ENCODE results near the gene ERCC4. TPM values are rescaled to one million over a fixed set of nuclear protein-coding genes. Genes with fewer than 3 reads are reported as not detected.

The ERCC4 gene
- total RNA-seq, 8 experiments from 2014 or later: 6.5 to 13.3 (median 8.6) TPM

GRCh38 chr16:13913374-13914292 lies 6.3 kb upstream of the ERCC4 start:
- no peak overlapping the region for H3K27ac ChIP-seq
- peaks cover 0 to 3% of the 10 kb centered on the region in 2 donors for H3K4me1 ChIP-seq (replicated peaks in 1 of 2)
- H3K4me3 ChIP-seq: no peak overlapping the region
- in situ Hi-C loops (cut with MboI; ENCODE audit: low pct_unique_long_range_greater_than_20kb in 2 of 9, low sequenced_read_pairs in 9 of 9, unreplicated experiment in 9 of 9): no loop called here
- WGBS, 10 experiments: 0 to 90% (median 56%) methylated on average over 1 to 4 of the region's 7 CpGs; no CpG with 5 or more reads in 2 of the 10 experiments
- peak in 2 of 8 experiments; percentile 16 to 26 for ATAC-seq (replicated peaks in 6 of 8)

- WGBS, 10 experiments: 0 to 86% (median 80%) methylated on average over 1 to 7 of the region's 10 CpGs; no CpG with 5 or more reads in 1 of the 10 experiments
- ATAC-seq (replicated peaks in 6 of 8): no peak
- in situ Hi-C loops (cut with MboI; ENCODE audit: low pct_unique_long_range_greater_than_20kb in 2 of 9, low sequenced_read_pairs in 9 of 9, unreplicated experiment in 9 of 9): no loop called here
- peaks cover 0 to 6% of the 10 kb centered on the region in 2 donors for H3K4me1 ChIP-seq (replicated peaks in 1 of 2)
- no peak overlapping the region for H3K4me3 ChIP-seq
- H3K27ac ChIP-seq: no peak overlapping the region
These were observed 4.8 kb upstream of the ERCC4 start for GRCh38 chr16:13915033-13915635.

GRCh38 chr16:13919330-13919682 lies 648 bp upstream of the ERCC4 start:
- ATAC-seq (replicated peaks in 6 of 8): peak in 4 of 8 experiments; percentile 2 to 18 (median 15)
- WGBS, 10 experiments: 0 to 48% (median 16%) methylated on average over 2 to 3 of the region's 3 CpGs; no CpG with 5 or more reads in 2 of the 10 experiments
- H3K4me1 ChIP-seq (replicated peaks in 1 of 2): peaks cover 5 to 12% of the 10 kb centered on the region in 2 donors
- in situ Hi-C loops (cut with MboI; ENCODE audit: low pct_unique_long_range_greater_than_20kb in 2 of 9, low sequenced_read_pairs in 9 of 9, unreplicated experiment in 9 of 9): no loop called here
- no peak overlapping the region for H3K27ac ChIP-seq
- peak overlapping the region in 3 of 5 donors; percentile 12 to 87 (median 17) for H3K4me3 ChIP-seq

GRCh38 chr16:13920510-13920818 lies 510 bp downstream of the ERCC4 start:
- Histone ChIP-seq H3K4me1 (replicated peaks in 1 of 2) (peaks cover 5 to 12% of the 10 kb centered on the region in 2 donors), H3K4me3 (peak overlapping the region; percentile 77 to 97 (median 86)), H3K27ac (peak overlapping the region; percentile 83 to 84)
- no peak for ATAC-seq (replicated peaks in 6 of 8)
- 0 to 6% (median 2%) methylated on average over 1 to 6 of the region's 10 CpGs; no CpG with 5 or more reads in 6 of the 10 experiments for WGBS, 10 experiments
- in situ Hi-C loops (cut with MboI; ENCODE audit: low pct_unique_long_range_greater_than_20kb in 2 of 9, low sequenced_read_pairs in 9 of 9, unreplicated experiment in 9 of 9): no loop called here

GRCh38 chr16:13921328-13921727 lies 1.4 kb downstream of the ERCC4 start:
- WGBS, 10 experiments: 0 to 83% (median 70%) methylated on average over 1 to 2 of the region's 2 CpGs; no CpG with 5 or more reads in 4 of the 10 experiments
- in situ Hi-C loops (cut with MboI; ENCODE audit: low pct_unique_long_range_greater_than_20kb in 2 of 9, low sequenced_read_pairs in 9 of 9, unreplicated experiment in 9 of 9): no loop called here
- Histone ChIP-seq H3K27ac (no peak overlapping the region), H3K4me3 (no peak overlapping the region), H3K4me1 (replicated peaks in 1 of 2) (peaks cover 5 to 12% of the 10 kb centered on the region in 2 donors)
- ATAC-seq (replicated peaks in 6 of 8): no peak

GRCh38 chr16:13923703-13924298 lies 3.8 kb downstream of the ERCC4 start:
- WGBS, 10 experiments: 0 to 45% (median 32%) methylated on average over 2 to 4 of the region's 4 CpGs; no CpG with 5 or more reads in 3 of the 10 experiments
- peaks cover 5 to 7% of the 10 kb centered on the region in 2 donors for H3K4me1 ChIP-seq (replicated peaks in 1 of 2)
- in situ Hi-C loops (cut with MboI; ENCODE audit: low pct_unique_long_range_greater_than_20kb in 2 of 9, low sequenced_read_pairs in 9 of 9, unreplicated experiment in 9 of 9): no loop called here
- ATAC-seq (replicated peaks in 6 of 8): no peak
- H3K4me3 ChIP-seq: no peak overlapping the region
- H3K27ac ChIP-seq: no peak overlapping the region

GRCh38 chr16:13926464-13926863 lies 6.5 kb downstream of the ERCC4 start:
- in situ Hi-C loops (cut with MboI; ENCODE audit: low pct_unique_long_range_greater_than_20kb in 2 of 9, low sequenced_read_pairs in 9 of 9, unreplicated experiment in 9 of 9): loop anchor here in 4 of 9 experiments (25.0 kb wide), 6 partner anchors 261 to 611 kb away; no protein-coding TSS in a partner anchor
- Histone ChIP-seq H3K4me1 (replicated peaks in 1 of 2) (no peaks in the 10 kb centered on the region), H3K4me3 (no peak overlapping the region), H3K27ac (no peak overlapping the region)
- ATAC-seq (replicated peaks in 6 of 8): peak in 1 of 8 experiments; percentile 44
- 46 to 100% (median 80%) methylated on average over 1 to 4 of the region's 4 CpGs; no CpG with 5 or more reads in 1 of the 10 experiments for WGBS, 10 experiments

- in situ Hi-C loops (cut with MboI; ENCODE audit: low pct_unique_long_range_greater_than_20kb in 2 of 9, low sequenced_read_pairs in 9 of 9, unreplicated experiment in 9 of 9): loop anchor here in 4 of 9 experiments (25.0 kb wide), 6 partner anchors 260 to 610 kb away; no protein-coding TSS in a partner anchor
- 71 to 100% (median 95%) methylated on average over 1 to 2 of the region's 2 CpGs; no CpG with 5 or more reads in 2 of the 10 experiments for WGBS, 10 experiments
These were observed 6.9 kb downstream of the ERCC4 start for GRCh38 chr16:13926891-13927290.

GRCh38 chr16:13928646-13929045 lies 8.7 kb downstream of the ERCC4 start:
- in situ Hi-C loops (cut with MboI; ENCODE audit: low pct_unique_long_range_greater_than_20kb in 2 of 9, low sequenced_read_pairs in 9 of 9, unreplicated experiment in 9 of 9): loop anchor here in 4 of 9 experiments (25.0 kb wide), 6 partner anchors 259 to 609 kb away; no protein-coding TSS in a partner anchor
- no peak for ATAC-seq (replicated peaks in 6 of 8)
- Histone ChIP-seq H3K4me3 (no peak overlapping the region), H3K4me1 (replicated peaks in 1 of 2) (no peaks in the 10 kb centered on the region), H3K27ac (no peak overlapping the region)
- 81 to 100% (median 93%) methylated on average over 1 to 3 of the region's 3 CpGs for WGBS, 10 experiments

More at GRCh38 chr16:13926891-13927290, 6.9 kb downstream of the ERCC4 start:
- ATAC-seq (replicated peaks in 6 of 8): no peak
- Histone ChIP-seq H3K27ac (no peak overlapping the region), H3K4me1 (replicated peaks in 1 of 2) (no peaks in the 10 kb centered on the region), H3K4me3 (no peak overlapping the region)

GRCh38 chr16:13931845-13932244 lies 11.9 kb downstream of the ERCC4 start:
- no peak overlapping the region for H3K27ac ChIP-seq
- no peak overlapping the region for H3K4me3 ChIP-seq
- in situ Hi-C loops (cut with MboI; ENCODE audit: low pct_unique_long_range_greater_than_20kb in 2 of 9, low sequenced_read_pairs in 9 of 9, unreplicated experiment in 9 of 9): loop anchor here in 4 of 9 experiments (25.0 kb wide), 6 partner anchors 255 to 605 kb away; no protein-coding TSS in a partner anchor
- no peak for ATAC-seq (replicated peaks in 6 of 8)
- WGBS, 10 experiments: 55 to 100% (median 83%) methylated on average over 3 to 10 of the region's 10 CpGs
- H3K4me1 ChIP-seq (replicated peaks in 1 of 2): no peaks in the 10 kb centered on the region

- WGBS, 10 experiments: 42 to 87% (median 73%) methylated on average over 4 to 11 of the region's 12 CpGs; no CpG with 5 or more reads in 1 of the 10 experiments
- H3K4me1 ChIP-seq (replicated peaks in 1 of 2): no peaks in the 10 kb centered on the region
- no peak overlapping the region for H3K27ac ChIP-seq
- in situ Hi-C loops (cut with MboI; ENCODE audit: low pct_unique_long_range_greater_than_20kb in 2 of 9, low sequenced_read_pairs in 9 of 9, unreplicated experiment in 9 of 9): loop anchor here in 4 of 9 experiments (25.0 kb wide), 6 partner anchors 252 to 602 kb away; no protein-coding TSS in a partner anchor
- H3K4me3 ChIP-seq: no peak overlapping the region
- no peak for ATAC-seq (replicated peaks in 6 of 8)
These were observed 15.5 kb downstream of the ERCC4 start for GRCh38 chr16:13935408-13935807.

- 29 to 100% (median 79%) methylated on average over 1 to 2 of the region's 2 CpGs; no CpG with 5 or more reads in 1 of the 10 experiments for whole genome bisulfite sequencing, 10 experiments
- ATAC-seq (replicated peaks in 6 of 8): no peak
These were observed 16.2 kb downstream of the ERCC4 start for GRCh38 chr16:13936155-13936554.

More at GRCh38 chr16:13936155-13936554, 16.2 kb downstream of the ERCC4 start:
- in situ Hi-C loops (cut with MboI; ENCODE audit: low pct_unique_long_range_greater_than_20kb in 2 of 9, low sequenced_read_pairs in 9 of 9, unreplicated experiment in 9 of 9): loop anchor here in 4 of 9 experiments (25.0 kb wide), 6 partner anchors 251 to 601 kb away; no protein-coding TSS in a partner anchor
- Histone ChIP-seq H3K27ac (no peak overlapping the region), H3K4me1 (replicated peaks in 1 of 2) (no peaks in the 10 kb centered on the region), H3K4me3 (no peak overlapping the region)
